Uterus (tissue), 4 donors: ENCODE data around the gene ZNF33A. TPM values are rescaled to one million over a fixed set of nuclear protein-coding genes. Genes with fewer than 3 reads are reported as not detected.

Source experiments
- DNase-seq, 2 donors: peaks; one replicate each; pipeline ENCODE4 v3.0.0-alpha.2; 2019 to 2020
- H3K27ac ChIP-seq, 2 donors: fragments of 200-600 bp; sonication (generic); 1 replicate in 1 of 2; 2 replicates in 1 of 2; pipeline ENCODE4 v1.5.1; 2016 to 2018
- H3K27me3 ChIP-seq, 2 donors: fragments of 200-600 bp; sonication (generic); one replicate each; pipeline ENCODE4 v1.5.1; 2018 to 2019; ENCODE audit warnings: control low read depth in 1 of 2
- H3K36me3 ChIP-seq, 2 donors: fragments of 200-600 bp; sonication (generic); one replicate each; pipeline ENCODE4 v1.5.1; 2019; ENCODE audit warnings: control low read depth in 1 of 2
- H3K4me1 ChIP-seq, 2 donors: fragments of 200-600 bp; sonication (generic); one replicate each; pipeline ENCODE4 v1.5.1; 2018 to 2019; ENCODE audit warnings: control low read depth in 1 of 2
- H3K4me3 ChIP-seq, 2 donors: fragments of 200-600 bp; sonication (generic); 1 replicate in 1 of 2; 2 replicates in 1 of 2; pipeline ENCODE4 v1.5.1; 2018 to 2019; ENCODE audit warnings: mild to moderate bottlenecking in 1 of 2
- H3K9me3 ChIP-seq, 2 donors: fragments of 200-600 bp; sonication (generic); one replicate each; pipeline ENCODE4 v1.5.1; 2019; ENCODE audit warnings: control low read depth in 1 of 2
- POLR2A ChIP-seq, 2 donors: fragments of 450-650 bp; IDR thresholded peaks; one replicate each; pipeline ENCODE4 v1.6.1; 2016; ENCODE audit warnings: antibody characterized with exemption in 2 of 2, mild to moderate bottlenecking in 1 of 2, moderate library complexity in 1 of 2
- intact Hi-C: fragments of 100-400 bp; cut with DNase I; formaldehyde crosslinking; loops from one replicate; pipeline ENCODE4 v1.15.1; 2023; ENCODE audit warnings: low total_unique reads
- total RNA-seq, 4 donors: library from RNA; depleted of rRNA in 3 of 4; stranded (reverse); fragments of >200 nt in 3 of 4; gene quantifications; one replicate each; pipeline versions ENCODE4 v1.1.0 to v1.2.4, GENCODE V29; 2014 to 2023
- TF ChIP-seq, protein P1 (sequence below), 4 experiments: fragments of 200-600 bp in 2 of 4; fragments of 450-650 bp in 2 of 4; sonication (generic) in 2 of 4; IDR thresholded peaks; one replicate each; pipeline ENCODE4 v1.5.1; 2016 to 2019; ENCODE audit warnings: antibody characterized with exemption in 4 of 4, mild to moderate bottlenecking in 2 of 4, moderate library complexity in 1 of 4
- donor health status: DM: yes; HTN: yes; CAD: no.

ZNF33A gene
- total RNA-seq = 10 to 100 TPM; 21.8 to 77.8 (median 33.9) TPM

DNA sequence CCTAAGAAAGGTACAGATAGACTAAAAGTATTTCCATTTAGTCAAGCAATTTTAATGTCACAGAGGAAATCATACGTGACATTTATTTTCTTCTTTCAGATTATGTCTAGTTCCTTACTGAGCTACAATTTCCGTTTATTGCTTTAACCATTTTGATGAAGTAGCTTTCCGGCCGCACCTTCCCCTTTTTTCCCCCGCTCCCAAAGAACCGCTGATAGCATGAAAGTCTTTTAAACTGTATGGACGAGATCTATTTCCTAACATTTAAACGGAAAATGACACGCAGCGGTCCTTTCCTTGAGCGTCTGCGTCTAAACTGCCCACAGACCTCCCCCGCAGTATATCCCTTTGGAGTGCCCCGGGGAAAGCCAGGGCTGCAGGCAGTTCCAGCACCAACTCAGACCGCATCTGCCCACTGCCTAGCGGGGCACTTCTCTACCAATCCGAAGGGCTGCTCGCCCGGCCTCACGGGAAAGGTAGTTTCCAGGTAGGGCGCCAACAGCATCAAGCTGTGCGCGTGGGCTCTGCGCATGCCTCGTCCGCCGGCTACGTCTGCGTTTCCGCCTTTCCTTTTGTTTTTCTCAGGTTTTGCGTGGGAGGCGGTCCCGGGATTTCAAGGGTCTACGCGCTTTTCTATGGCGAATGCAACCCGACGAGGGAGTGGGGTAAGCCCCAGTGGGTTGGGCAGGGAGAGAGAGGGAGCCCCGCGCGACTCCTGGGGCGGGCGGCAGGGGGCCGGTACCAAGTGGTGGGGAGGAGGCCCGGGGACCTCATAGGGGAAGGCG, at the start of gene ZNF33A:
TSS of gene ZNF33A (plus strand) at position 557 of the 785 bp plus-strand sequence. CDS start 1,667 bp downstream, outside the sequence.
- H3K9me3 ChIP-seq = no peaks in the 10 kb centered on the region
- peak within 1 kb of the TSS; percentile 68 to 71 for H3K4me3 ChIP-seq
- H3K4me1 ChIP-seq = no peaks in the 10 kb centered on the region
- H3K36me3 ChIP-seq = no peaks in the 10 kb centered on the region
- DNase-seq = peak; percentile 90 to 94
- H3K27ac ChIP-seq = peak within 1 kb of the TSS; percentile 97 to 98
- intact Hi-C loops = no loop called here
- TF ChIP-seq, protein P1, sequence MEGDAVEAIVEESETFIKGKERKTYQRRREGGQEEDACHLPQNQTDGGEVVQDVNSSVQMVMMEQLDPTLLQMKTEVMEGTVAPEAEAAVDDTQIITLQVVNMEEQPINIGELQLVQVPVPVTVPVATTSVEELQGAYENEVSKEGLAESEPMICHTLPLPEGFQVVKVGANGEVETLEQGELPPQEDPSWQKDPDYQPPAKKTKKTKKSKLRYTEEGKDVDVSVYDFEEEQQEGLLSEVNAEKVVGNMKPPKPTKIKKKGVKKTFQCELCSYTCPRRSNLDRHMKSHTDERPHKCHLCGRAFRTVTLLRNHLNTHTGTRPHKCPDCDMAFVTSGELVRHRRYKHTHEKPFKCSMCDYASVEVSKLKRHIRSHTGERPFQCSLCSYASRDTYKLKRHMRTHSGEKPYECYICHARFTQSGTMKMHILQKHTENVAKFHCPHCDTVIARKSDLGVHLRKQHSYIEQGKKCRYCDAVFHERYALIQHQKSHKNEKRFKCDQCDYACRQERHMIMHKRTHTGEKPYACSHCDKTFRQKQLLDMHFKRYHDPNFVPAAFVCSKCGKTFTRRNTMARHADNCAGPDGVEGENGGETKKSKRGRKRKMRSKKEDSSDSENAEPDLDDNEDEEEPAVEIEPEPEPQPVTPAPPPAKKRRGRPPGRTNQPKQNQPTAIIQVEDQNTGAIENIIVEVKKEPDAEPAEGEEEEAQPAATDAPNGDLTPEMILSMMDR (IDR thresholded peaks at IDR 0.05) = peak in 1 of 4 experiments; percentile 13
- peak; percentile 62 to 67 for TF ChIP-seq POLR2A (IDR thresholded peaks at IDR 0.05)
- no peaks in the 10 kb centered on the region for H3K27me3 ChIP-seq

DNA sequence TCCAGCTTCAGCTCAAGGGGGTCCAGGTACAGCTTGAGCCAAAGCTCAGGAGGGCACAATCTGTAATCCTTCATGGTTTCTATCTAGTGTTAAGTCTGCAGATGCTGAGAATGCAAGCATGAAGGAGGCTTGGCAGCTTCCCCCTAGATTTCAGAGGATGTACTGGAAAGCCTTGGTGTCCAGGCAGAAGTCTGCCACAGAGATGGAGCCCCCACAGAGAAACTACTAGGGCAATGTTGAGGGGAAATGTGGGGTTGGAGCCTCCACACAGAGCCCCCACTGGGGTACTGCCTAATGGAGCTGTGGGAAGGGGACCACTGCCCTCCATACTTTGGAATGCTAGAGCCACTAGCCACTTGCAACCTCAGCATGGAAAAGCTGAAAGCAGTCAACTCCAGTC, 45.5 kb upstream of the ZNF33A start:
- no peaks in the 10 kb centered on the region for H3K36me3 ChIP-seq
- intact Hi-C loops = no loop called here
- DNase-seq = no peak
- TF ChIP-seq, protein P1 (IDR thresholded peaks at IDR 0.05) = no peak
- H3K4me3 ChIP-seq = no peak overlapping the region
- no peak overlapping the region for H3K27ac ChIP-seq
- H3K9me3 ChIP-seq = no peaks in the 10 kb centered on the region
- no peaks in the 10 kb centered on the region for H3K27me3 ChIP-seq
- H3K4me1 ChIP-seq = no peaks in the 10 kb centered on the region

DNA sequence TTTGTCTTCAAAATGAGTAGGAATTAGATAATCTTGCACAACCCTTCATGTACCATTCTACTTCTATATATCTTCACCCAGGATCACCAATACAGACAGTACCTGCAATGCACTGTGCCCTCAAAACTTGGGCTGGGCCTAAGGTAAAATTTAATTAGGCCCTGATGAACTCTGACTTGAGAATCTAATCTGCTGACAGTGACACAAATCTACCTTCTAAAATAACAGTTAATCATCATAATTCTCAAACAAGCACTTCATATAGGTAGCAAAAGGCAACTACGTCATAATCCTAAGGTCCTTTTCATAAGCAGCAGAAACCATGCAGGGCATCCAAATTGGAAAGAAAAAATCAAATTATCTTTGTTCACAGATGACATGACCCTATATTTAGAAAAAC, 38.1 kb upstream of the ZNF33A start:
- no peaks in the 10 kb centered on the region for H3K36me3 ChIP-seq
- TF ChIP-seq, protein P1 (IDR thresholded peaks at IDR 0.05) = no peak
- no peak for TF ChIP-seq POLR2A (IDR thresholded peaks at IDR 0.05)
- no peaks in the 10 kb centered on the region for H3K4me1 ChIP-seq
- intact Hi-C loops = loop anchor here (10.0 kb wide), 1 partner anchor 118 kb away; the partner anchor contains the start of gene ZNF248
- no peaks in the 10 kb centered on the region for H3K9me3 ChIP-seq
- no peak for DNase-seq
- H3K27me3 ChIP-seq = no peaks in the 10 kb centered on the region
- no peak overlapping the region for H3K4me3 ChIP-seq
- H3K27ac ChIP-seq = no peak overlapping the region

DNA sequence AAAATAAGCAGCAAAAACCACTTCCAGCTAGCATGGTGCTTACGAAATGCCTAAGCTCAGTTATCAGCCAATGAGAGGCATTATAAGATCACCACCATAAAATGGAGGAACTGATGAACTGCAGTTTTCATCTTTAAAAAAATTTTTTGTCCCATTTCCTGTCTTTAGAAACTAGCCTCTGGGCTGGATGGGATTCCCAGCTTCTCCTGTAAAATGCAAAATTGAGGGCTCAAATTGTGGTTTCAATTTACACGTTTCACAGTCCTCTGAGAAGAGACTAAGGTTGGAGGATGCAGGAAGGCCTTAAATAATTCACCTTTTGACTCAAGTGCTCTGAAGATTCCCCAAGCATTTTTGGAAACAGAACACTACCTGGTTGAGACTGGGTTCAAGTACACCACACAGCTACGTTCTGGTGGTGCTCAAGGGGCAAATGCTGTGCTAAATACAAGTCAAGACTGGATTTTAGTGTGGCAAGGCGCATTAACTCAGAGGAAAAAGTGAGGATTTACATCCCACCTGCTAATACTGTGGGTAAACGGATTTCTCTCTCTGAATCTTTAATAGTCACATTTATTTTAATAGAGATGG, 35.0 kb upstream of the ZNF33A start:
- TF ChIP-seq, protein P1 (IDR thresholded peaks at IDR 0.05) = no peak
- no peak for TF ChIP-seq POLR2A (IDR thresholded peaks at IDR 0.05)
- intact Hi-C loops = loop anchor here (10.0 kb wide), 1 partner anchor 121 kb away; the partner anchor contains the start of gene ZNF248
- H3K4me1 ChIP-seq = no peaks in the 10 kb centered on the region
- no peaks in the 10 kb centered on the region for H3K27me3 ChIP-seq
- H3K4me3 ChIP-seq = peak overlapping the region; percentile 59 to 85
- peak overlapping the region; percentile 95 for H3K27ac ChIP-seq
- H3K36me3 ChIP-seq = no peaks in the 10 kb centered on the region
- DNase-seq = no peak
- no peaks in the 10 kb centered on the region for H3K9me3 ChIP-seq
